Endothelial cell of umbilical vein (primary cell): ENCODE data around the gene NLGN1. TPM values are rescaled to one million over a fixed set of nuclear protein-coding genes. Genes with fewer than 3 reads are reported as not detected.

Source experiments
- BruUV-seq: library from RNA; stranded (reverse); fragments of 400-500 nt; replicated peaks from 2 replicates; lab custom pipeline; 2021; lab: Mats Ljungman, UMichigan
- CTCF ChIA-PET: fragments of 300-600, 350-600 bp; sonication (Branson Sonifier 250); formaldehyde crosslinking; loops from one replicate; lab custom pipeline; 2021; ENCODE audit warnings: antibody characterized with exemption, inconsistent platforms; lab: Charles Lee
- POLR2A ChIA-PET: fragments of 300-600, 350-600 bp; sonication (Branson Sonifier 250); formaldehyde crosslinking; loops from one replicate; lab custom pipeline; 2021; ENCODE audit warnings: antibody characterized with exemption, inconsistent platforms; lab: Charles Lee
- DNase-seq: peaks from one replicate; pipeline ENCODE4 v3.0.0-alpha.2; 2011; ENCODE audit warnings: low read depth, low spot score
- FAIRE-seq: peaks from 2 replicates; lab custom pipeline; 2011; peaks lifted over from hg19 to GRCh38; lab: Jason Lieb, UNC
- H2AFZ ChIP-seq: 2 replicates; pipeline ENCODE4 v1.6.0; 2012; ENCODE audit warnings: low read depth, low read length, control low read depth, inconsistent platforms
- H3K27ac ChIP-seq: 2 replicates; pipeline ENCODE4 v1.5.1; 2011; ENCODE audit warnings: low read depth, mild to moderate bottlenecking, control low read depth, low read length, moderate library complexity; ENCODE audit not compliant: insufficient read depth
- H3K27me3 ChIP-seq, 2 experiments: 2 replicates each; pipeline versions ENCODE4 v1.6.0 to v1.6.1; 2011; ENCODE audit warnings: low read length in 2 of 2, mixed read lengths in 1 of 2; ENCODE audit not compliant: control insufficient read depth in 2 of 2, insufficient read depth in 2 of 2
- H3K36me3 ChIP-seq, 2 experiments: 2 replicates in 1 of 2; 3 replicates in 1 of 2; pipeline ENCODE4 v1.5.1; 2011; ENCODE audit warnings: low read length in 2 of 2, mild to moderate bottlenecking in 1 of 2, moderate library complexity in 1 of 2; ENCODE audit not compliant: control insufficient read depth in 2 of 2, insufficient read depth in 2 of 2; ENCODE audit errors: extremely low read depth in 1 of 2
- H3K4me1 ChIP-seq: 3 replicates; pipeline ENCODE4 v1.5.1; 2011; ENCODE audit warnings: mild to moderate bottlenecking, low read length; ENCODE audit not compliant: control insufficient read depth, insufficient read depth; ENCODE audit errors: extremely low read depth
- H3K4me2 ChIP-seq: 2 replicates; pipeline ENCODE4 v1.6.1; 2011; ENCODE audit warnings: low read length, control low read depth, mixed read lengths; ENCODE audit not compliant: insufficient read depth
- H3K4me3 ChIP-seq, 3 experiments: fragments of 200-600 bp in 1 of 3; sonication (generic), shearing (Covaris generic) in 1 of 3; replicated peaks in 1 of 3; 2 replicates each; pipeline ENCODE4 v1.5.1; 2011 to 2016; ENCODE audit warnings: control low read depth in 3 of 3, low read length in 3 of 3, mild to moderate bottlenecking in 2 of 3, inconsistent platforms in 1 of 3, low read depth in 1 of 3, moderate library complexity in 1 of 3; ENCODE audit not compliant: insufficient read depth in 1 of 3
- H3K79me2 ChIP-seq: 2 replicates; pipeline ENCODE4 v1.6.0; 2012; ENCODE audit warnings: low read length, inconsistent platforms; ENCODE audit not compliant: control insufficient read depth, insufficient read depth
- H3K9ac ChIP-seq: replicated peaks from 2 replicates; pipeline ENCODE3; 2011; ENCODE audit warnings: low read length, control low read depth; ENCODE audit not compliant: insufficient read depth; ENCODE audit errors: extremely low read depth
- H3K9me1 ChIP-seq: replicated peaks from 3 replicates; pipeline ENCODE4 v1.6.0; 2011; ENCODE audit warnings: mild to moderate bottlenecking, low read length; ENCODE audit not compliant: control insufficient read depth, insufficient read depth; ENCODE audit errors: extremely low read depth
- H3K9me3 ChIP-seq: replicated peaks from 2 replicates; pipeline ENCODE4 v1.5.1; 2012; ENCODE audit warnings: low read length, inconsistent platforms; ENCODE audit not compliant: control insufficient read depth, insufficient read depth
- H4K20me1 ChIP-seq: replicated peaks from 2 replicates; pipeline ENCODE3; 2011; ENCODE audit warnings: mild to moderate bottlenecking, low read length; ENCODE audit not compliant: control insufficient read depth, insufficient read depth; ENCODE audit errors: extremely low read depth
- FOS ChIP-seq: IDR thresholded peaks from 2 replicates; pipeline ENCODE4 v1.6.1; 2011; ENCODE audit warnings: mild to moderate bottlenecking, low read length, moderate library complexity, borderline replicate concordance; ENCODE audit not compliant: insufficient read depth
- JUN ChIP-seq: IDR thresholded peaks from 2 replicates; pipeline ENCODE4 v1.6.1; 2011; ENCODE audit warnings: borderline replicate concordance, low read depth; ENCODE audit not compliant: insufficient read length, insufficient read depth
- MAX ChIP-seq: IDR thresholded peaks from 2 replicates; pipeline ENCODE4 v1.6.1; 2011; ENCODE audit not compliant: insufficient read depth, insufficient read length
- MYC ChIP-seq: IDR thresholded peaks from one replicate; pipeline ENCODE4 v1.6.1; 2011; ENCODE audit warnings: mild to moderate bottlenecking, low read depth, low read length
- POLR2A ChIP-seq: IDR thresholded peaks from 2 replicates; pipeline ENCODE4 v1.6.1; 2012; ENCODE audit warnings: low read depth, mild to moderate bottlenecking, control low read depth, low read length
- POLR2AphosphoS5 ChIP-seq: IDR thresholded peaks from 2 replicates; pipeline ENCODE4 v1.6.1; 2012; ENCODE audit warnings: low read depth, mild to moderate bottlenecking, control low read depth, low read length, moderate library complexity; ENCODE audit not compliant: insufficient read depth
- dilution Hi-C: fragments of 300-500 bp; cut with MboI; formaldehyde crosslinking; loops from one replicate; pipeline ENCODE4 v1.15.0; 2019; ENCODE audit warnings: low sequenced_read_pairs; ENCODE audit not compliant: extremely low pct_ligation_motif_present
- intact Hi-C: fragments of 100-400 bp; cut with micrococcal nuclease; formaldehyde crosslinking; loops from one replicate; pipeline ENCODE4 v1.10.0; 2022
- polyA plus RNA-seq, 4 experiments: library from polyadenylated mRNA; depleted of rRNA in 3 of 4; stranded (reverse) in 3 of 4; unstranded in 1 of 4; fragments of >200 nt; gene quantifications; 2 replicates each; pipeline versions ENCODE4 v1.2.1 to v1.2.3, GENCODE V29; 2011 to 2012; ENCODE audit warnings: missing spikeins in 1 of 4
- total RNA-seq: library from RNA; stranded (reverse); gene quantifications from 2 replicates; pipeline ENCODE4 v1.2.3, GENCODE V29; 2021
- TF ChIP-seq, protein P1 (sequence below), 2 donors: IDR thresholded peaks; 1 replicate in 1 of 2; 2 replicates in 1 of 2; pipeline ENCODE4 v1.5.1; 2011; ENCODE audit warnings: low read length in 2 of 2, mild to moderate bottlenecking in 2 of 2, moderate library complexity in 2 of 2, control low read depth in 1 of 2, inconsistent platforms in 1 of 2, low read depth in 1 of 2; ENCODE audit not compliant: insufficient read depth in 1 of 2; ENCODE audit errors: extremely low read depth in 1 of 2

Gene NLGN1
- total and polyA plus RNA-seq, 2 donors (not counting 3 experiments of a cell fraction or from before 2014, with no cell fraction given): 7.9 to 16.3 TPM

DNA sequence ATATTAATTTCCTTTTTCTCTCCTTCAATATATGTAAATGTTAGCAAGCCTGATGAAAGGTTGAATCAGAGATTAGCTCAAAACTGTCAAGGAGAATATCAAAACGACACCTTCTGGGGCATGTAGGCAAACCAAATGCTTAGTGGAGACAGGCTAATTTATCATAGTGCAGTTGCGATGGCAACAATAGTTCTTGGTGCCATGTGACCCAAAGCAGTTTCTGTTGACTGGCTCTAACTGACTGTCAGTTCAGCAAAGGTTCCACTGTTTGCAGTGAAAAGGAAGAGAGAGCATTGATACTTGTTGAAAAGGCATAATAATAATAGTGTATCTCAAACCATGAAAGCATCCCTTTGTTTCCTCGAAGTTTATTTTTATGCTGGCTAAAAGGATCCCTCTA, 513.9 kb downstream of the NLGN1 start:
- Histone ChIP-seq H3K79me2 (no peaks in the 10 kb centered on the region), H3K4me1 (no peaks in the 10 kb centered on the region), H3K9ac (no peak overlapping the region), H3K9me3 (no peaks in the 10 kb centered on the region), H3K4me3 (no peak overlapping the region), H3K9me1 (no peaks in the 10 kb centered on the region), H3K4me2 (no peak overlapping the region), H3K36me3 (no peaks in the 10 kb centered on the region), H2AFZ (no peak overlapping the region), H3K27ac (no peak overlapping the region), H4K20me1 (no peaks in the 10 kb centered on the region), H3K27me3 (no peaks in the 10 kb centered on the region)
- ChIA-PET POLR2A (no interaction called here), CTCF (interaction anchor here (1.0 to 1.2 kb wide), 3 partner anchors 9 to 13 kb away, joined by 3 to 5 read pairs (median 3); no protein-coding TSS in a partner anchor)
- intact Hi-C loops: no loop called here
- TF ChIP-seq MYC: no peak
- no peak for TF ChIP-seq FOS
- TF ChIP-seq POLR2AphosphoS5: no peak
- TF ChIP-seq POLR2A: no peak
- TF ChIP-seq MAX: no peak
- TF ChIP-seq, protein P1, sequence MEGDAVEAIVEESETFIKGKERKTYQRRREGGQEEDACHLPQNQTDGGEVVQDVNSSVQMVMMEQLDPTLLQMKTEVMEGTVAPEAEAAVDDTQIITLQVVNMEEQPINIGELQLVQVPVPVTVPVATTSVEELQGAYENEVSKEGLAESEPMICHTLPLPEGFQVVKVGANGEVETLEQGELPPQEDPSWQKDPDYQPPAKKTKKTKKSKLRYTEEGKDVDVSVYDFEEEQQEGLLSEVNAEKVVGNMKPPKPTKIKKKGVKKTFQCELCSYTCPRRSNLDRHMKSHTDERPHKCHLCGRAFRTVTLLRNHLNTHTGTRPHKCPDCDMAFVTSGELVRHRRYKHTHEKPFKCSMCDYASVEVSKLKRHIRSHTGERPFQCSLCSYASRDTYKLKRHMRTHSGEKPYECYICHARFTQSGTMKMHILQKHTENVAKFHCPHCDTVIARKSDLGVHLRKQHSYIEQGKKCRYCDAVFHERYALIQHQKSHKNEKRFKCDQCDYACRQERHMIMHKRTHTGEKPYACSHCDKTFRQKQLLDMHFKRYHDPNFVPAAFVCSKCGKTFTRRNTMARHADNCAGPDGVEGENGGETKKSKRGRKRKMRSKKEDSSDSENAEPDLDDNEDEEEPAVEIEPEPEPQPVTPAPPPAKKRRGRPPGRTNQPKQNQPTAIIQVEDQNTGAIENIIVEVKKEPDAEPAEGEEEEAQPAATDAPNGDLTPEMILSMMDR (IDR thresholded peaks at IDR 0.05; ENCODE audit: extremely low read depth in 1 of 2, insufficient read depth in 1 of 2, low read depth in 1 of 2, low read length in 2 of 2): no peak
- TF ChIP-seq JUN: no peak
- no TSS peak for BruUV-seq
- dilution Hi-C loops: no loop called here
- FAIRE-seq: no peak
- no peak for DNase-seq
